HL-60 (cell line): Measurements from ENCODE around the gene PLD6.

Experiments used
- DNase-seq, 2 experiments: peaks; one replicate each; pipeline ENCODE4 v3.0.0-alpha.2; 2010 to 2020; ENCODE audit warnings: low read depth in 1 of 2, low spot score in 1 of 2
- H3K27ac ChIP-seq: fragments of 250-450 bp; sonication (Bioruptor Pico); replicated peaks from 2 replicates; pipeline ENCODE4 v1.5.1; 2020; ENCODE audit warnings: mild to moderate bottlenecking, moderate library complexity
- H3K27me3 ChIP-seq: fragments of 250-450 bp; sonication (Bioruptor Pico); 2 replicates; pipeline ENCODE4 v1.5.1; 2021; ENCODE audit warnings: mild to moderate bottlenecking, moderate library complexity; ENCODE audit not compliant: insufficient read depth, poor library complexity, severe bottlenecking
- H3K4me3 ChIP-seq: replicated peaks from 2 replicates; pipeline ENCODE4 v1.5.1; 2011; ENCODE audit warnings: mild to moderate bottlenecking, control low read depth, low read length; ENCODE audit not compliant: insufficient read depth
- CTCF ChIP-seq: IDR thresholded peaks from one replicate; pipeline ENCODE4 v1.5.1; 2011; ENCODE audit warnings: low read length, control low read depth, inconsistent platforms; ENCODE audit not compliant: insufficient read depth
- GABPA ChIP-seq: IDR thresholded peaks from 2 replicates; pipeline ENCODE4 v1.6.1; 2012; ENCODE audit warnings: low read depth
- POLR2AphosphoS5 ChIP-seq: IDR thresholded peaks from 2 replicates; pipeline ENCODE4 v1.6.1; 2012; ENCODE audit warnings: low read depth
- SPI1 ChIP-seq: IDR thresholded peaks from 2 replicates; pipeline ENCODE4 v1.6.1; 2012; ENCODE audit warnings: low read depth, mild to moderate bottlenecking, borderline replicate concordance
- TF ChIP-seq, protein P1 (sequence below): IDR thresholded peaks from 2 replicates; pipeline ENCODE4 v1.6.1; 2012; ENCODE audit warnings: low read depth; ENCODE audit not compliant: insufficient replicate concordance

The PLD6 gene

GRCh38 chr17:17157041-17157440 lies 49.1 kb downstream of the PLD6 start:
- TF ChIP-seq SPI1 (no peak), CTCF (no peak), GABPA (no peak), POLR2AphosphoS5 (no peak)
- TF ChIP-seq, protein P1, sequence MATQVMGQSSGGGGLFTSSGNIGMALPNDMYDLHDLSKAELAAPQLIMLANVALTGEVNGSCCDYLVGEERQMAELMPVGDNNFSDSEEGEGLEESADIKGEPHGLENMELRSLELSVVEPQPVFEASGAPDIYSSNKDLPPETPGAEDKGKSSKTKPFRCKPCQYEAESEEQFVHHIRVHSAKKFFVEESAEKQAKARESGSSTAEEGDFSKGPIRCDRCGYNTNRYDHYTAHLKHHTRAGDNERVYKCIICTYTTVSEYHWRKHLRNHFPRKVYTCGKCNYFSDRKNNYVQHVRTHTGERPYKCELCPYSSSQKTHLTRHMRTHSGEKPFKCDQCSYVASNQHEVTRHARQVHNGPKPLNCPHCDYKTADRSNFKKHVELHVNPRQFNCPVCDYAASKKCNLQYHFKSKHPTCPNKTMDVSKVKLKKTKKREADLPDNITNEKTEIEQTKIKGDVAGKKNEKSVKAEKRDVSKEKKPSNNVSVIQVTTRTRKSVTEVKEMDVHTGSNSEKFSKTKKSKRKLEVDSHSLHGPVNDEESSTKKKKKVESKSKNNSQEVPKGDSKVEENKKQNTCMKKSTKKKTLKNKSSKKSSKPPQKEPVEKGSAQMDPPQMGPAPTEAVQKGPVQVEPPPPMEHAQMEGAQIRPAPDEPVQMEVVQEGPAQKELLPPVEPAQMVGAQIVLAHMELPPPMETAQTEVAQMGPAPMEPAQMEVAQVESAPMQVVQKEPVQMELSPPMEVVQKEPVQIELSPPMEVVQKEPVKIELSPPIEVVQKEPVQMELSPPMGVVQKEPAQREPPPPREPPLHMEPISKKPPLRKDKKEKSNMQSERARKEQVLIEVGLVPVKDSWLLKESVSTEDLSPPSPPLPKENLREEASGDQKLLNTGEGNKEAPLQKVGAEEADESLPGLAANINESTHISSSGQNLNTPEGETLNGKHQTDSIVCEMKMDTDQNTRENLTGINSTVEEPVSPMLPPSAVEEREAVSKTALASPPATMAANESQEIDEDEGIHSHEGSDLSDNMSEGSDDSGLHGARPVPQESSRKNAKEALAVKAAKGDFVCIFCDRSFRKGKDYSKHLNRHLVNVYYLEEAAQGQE = no peak
- H3K27me3 ChIP-seq = no peaks in the 10 kb centered on the region
- no peak for DNase-seq
- no peak overlapping the region for H3K27ac ChIP-seq
- no peak overlapping the region for H3K4me3 ChIP-seq

GRCh38 chr17:17156511-17156910 lies 49.6 kb downstream of the PLD6 start:
- H3K27ac ChIP-seq = no peak overlapping the region
- no peak for DNase-seq

DNA sequence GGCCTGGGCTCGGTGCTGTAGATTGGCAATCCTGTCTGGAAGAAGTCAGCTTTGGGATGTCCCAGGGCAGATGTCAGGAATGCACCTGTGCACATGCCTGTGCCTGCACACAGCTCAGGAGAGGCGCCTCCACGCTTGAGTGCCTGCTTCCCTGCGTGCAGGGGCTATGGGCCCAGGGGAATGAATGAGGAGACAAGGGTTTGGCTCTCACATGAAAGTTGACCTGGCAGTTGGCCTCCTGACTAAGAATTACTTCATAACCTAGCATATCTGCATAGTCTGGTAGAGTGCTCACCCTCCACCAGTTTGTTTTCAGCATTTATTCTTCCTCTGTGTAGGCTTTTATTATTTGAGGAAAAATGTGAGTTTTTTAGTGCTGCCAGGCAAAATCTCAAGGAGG lies 50.0 kb downstream of the PLD6 start:
- Histone ChIP-seq H3K27ac (no peak overlapping the region), H3K4me3 (no peak overlapping the region), H3K27me3 (no peaks in the 10 kb centered on the region)
- DNase-seq = no peak
- TF ChIP-seq POLR2AphosphoS5 (no peak), CTCF (no peak), SPI1 (no peak), GABPA (no peak)
- TF ChIP-seq, protein P1 = no peak

More at GRCh38 chr17:17156511-17156910, 49.6 kb downstream of the PLD6 start:
- Histone ChIP-seq H3K27me3 (no peaks in the 10 kb centered on the region), H3K4me3 (no peak overlapping the region)
- no peak for TF ChIP-seq SPI1
- TF ChIP-seq, protein P1 = no peak

DNA sequence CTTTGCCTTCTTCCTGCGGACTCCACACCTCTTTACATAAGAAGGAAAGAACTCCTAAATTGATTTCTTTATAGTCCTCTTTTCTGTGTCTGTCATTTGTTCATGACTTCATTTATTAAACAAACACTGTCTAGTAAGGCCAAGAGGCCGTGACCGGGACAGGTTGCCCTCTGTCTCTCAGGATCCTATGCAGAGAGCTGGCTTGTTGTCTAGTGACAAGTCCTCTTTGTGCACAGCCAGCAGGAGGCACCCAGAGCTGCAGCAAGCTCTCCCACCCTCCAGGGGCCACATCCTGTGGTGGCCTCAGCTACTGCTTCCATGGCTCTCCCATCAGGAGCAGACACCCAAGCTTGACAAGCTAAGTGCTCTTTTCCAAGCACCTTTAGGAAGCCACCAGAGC lies 50.6 kb downstream of the PLD6 start:
- Histone ChIP-seq H3K27me3 (no peaks in the 10 kb centered on the region), H3K4me3 (no peak overlapping the region), H3K27ac (no peak overlapping the region)
- TF ChIP-seq, protein P1 = no peak
- TF ChIP-seq POLR2AphosphoS5 (no peak), GABPA (no peak), SPI1 (no peak), CTCF (no peak)
- DNase-seq = no peak
